Endothelial cell of hepatic sinusoid (primary cell): Measurements from ENCODE around the gene CD79B.

Experiments used
- in situ Hi-C: cut with HindIII; loops from 2 replicates; pipeline ENCODE4 v1.10.0; 2017; ENCODE audit warnings: low sequenced_read_pairs

CD79B gene

DNA sequence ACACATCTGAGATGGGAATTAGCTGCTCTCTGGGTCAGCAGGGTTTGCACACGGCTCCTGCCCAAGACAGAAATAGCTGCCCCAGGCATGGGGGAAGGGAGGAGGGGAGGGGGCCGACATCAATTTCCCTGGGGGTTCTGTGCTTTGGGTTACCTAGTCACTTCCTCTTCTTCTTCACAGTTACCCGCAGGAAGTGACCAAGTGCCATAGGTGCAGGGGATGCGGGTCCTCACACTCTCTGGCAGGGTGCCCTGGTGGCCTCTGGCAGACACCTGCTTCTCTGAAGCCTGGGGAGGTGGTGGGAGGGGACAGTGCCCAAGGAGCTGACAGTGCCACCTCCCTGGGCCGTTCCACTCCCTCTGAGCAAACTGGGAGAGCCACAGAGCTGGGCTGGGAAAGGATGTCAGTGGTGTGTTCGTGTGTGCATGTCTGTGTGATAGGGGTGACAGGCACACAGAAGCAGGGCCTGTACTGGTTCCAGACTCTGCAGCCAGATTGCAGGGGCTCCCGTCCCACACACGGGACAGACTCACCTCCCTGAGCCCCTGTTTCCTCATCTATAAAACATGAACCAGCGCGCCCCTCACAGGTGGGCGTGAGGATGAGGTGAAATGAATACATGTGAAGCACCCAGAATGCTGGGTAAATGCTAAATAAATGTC, 22.4 kb upstream of the CD79B start:
- in situ Hi-C loops, result no loop called here

DNA sequence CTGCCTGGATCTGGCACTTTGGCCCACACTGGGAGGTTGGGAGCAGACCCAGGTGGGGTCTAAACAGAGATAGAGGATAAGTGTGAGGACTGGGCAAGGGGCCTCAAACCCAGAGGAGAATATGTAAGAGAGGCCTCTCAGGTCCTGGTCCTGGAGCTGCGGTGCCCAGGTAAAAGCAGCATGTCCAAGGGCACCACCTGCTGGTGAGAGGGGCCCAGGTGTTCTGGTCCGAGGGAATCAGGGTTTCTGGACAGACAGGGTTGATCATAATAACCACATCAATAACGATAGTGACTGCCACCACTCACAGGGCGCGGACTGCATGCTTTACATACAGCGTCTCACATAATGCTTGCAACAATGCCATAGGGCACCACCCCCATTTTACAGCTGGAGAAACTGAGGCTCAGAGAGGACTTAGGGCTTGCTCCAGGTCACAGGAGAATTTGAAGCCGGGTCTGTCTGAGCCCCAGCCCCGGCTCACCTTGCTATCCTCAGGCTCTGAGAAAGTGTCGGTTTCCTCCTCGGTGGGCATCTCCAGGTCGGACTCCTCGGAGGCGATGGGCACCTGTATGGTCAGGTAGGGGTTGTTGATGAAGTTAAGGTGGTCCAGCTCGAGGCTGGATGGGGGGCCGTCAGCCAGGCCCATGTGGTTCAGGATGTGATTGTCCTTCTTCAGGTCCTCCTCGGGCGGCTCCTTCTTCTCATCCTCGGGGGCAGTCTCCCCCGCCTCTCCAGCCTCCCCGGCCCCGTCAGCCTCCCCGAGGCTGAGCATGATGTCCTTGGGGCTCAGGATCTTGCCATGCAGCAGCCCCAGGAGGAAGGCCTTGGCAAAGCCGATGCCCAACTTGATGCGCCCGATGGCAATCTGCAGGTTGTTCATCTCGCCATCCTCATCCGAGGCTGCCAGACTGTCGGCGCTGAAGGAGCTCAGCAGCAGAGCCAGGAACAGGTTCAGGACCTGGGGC, 19.1 kb upstream of the CD79B start:
- in situ Hi-C loops, result no loop called here

DNA sequence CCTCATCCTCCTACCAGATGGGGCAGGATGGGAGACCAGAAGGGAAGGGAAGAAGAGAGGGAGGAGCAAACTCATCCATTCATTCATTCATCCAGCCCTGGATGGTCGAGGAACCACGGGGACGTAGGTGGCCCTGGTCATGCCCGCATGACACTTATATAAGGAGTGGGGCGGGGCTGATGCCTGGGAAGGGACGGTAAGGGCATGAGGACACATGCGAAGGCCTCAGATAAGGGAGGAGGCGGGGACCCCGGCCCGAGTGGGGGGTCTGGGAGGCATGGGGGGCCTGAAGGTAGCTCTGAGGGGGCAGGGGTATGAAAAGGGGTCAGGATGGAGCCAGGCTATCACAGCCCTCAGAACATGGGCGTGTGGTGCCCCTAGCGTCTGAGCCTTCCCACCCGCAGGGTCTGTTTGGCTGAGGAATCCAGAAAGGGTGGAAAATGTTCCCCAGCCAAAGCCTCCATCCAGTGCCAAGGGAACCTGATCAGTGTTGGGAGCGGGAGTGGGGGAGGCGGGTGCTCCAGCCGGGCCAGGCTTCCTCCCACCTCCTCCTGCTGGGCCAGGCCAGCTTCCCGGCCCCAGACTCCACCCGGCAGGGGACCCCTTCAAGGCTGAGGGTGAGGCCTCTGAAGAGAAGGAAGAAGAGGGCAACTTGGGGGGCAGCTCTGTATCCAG, 17.6 kb upstream of the CD79B start:
- in situ Hi-C loops, result no loop called here

DNA sequence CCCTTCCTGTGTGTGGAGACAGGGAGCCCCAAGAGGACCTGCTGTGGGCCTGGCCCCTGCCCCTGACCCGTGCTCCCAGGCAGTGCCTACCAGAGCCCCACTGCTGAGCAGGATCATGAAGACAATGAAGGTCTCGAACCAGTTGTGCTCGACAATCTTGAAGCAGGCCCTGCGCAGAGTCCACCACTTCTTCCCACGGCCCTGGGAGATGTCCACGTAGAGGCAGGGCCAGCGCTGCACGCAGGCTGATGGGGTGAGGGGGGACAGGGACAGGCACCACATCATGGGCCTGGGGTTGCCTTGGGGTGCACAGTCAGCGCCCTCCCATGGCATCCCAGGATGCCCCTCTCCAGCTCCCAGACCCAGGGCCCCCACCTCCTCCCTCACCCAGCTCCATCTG, 16.4 kb upstream of the CD79B start:
- in situ Hi-C loops, result no loop called here

DNA sequence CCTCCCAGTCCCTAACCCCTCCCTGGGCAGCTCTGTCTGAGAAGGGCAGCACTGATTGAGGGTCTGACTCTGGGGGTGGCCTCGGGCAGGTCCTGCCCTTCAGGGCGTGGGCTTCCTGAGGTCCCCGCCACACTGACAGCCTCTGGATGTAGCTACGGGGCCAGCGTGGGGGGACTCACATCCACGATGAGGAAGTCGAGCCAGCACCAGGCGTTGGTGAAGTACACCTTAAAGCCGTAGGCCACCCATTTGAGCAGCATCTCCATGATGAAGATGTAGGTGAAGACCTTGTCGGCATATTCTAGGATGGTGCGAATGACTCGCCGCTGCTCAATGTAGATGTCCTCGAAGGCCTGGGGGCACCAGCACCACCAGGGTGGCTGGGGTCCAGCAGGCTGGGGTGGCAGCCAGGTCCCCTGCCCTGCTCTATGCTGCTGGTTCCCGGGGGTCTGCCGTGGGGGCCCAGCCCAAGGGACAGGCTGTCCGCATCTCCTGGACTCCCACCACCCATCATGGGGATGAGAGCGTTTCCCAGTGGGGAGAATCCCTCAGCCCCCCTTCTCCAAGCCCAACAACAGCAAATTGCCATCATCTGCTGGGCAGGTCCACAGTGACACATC, 15.7 kb upstream of the CD79B start:
- in situ Hi-C loops, result no loop called here

DNA sequence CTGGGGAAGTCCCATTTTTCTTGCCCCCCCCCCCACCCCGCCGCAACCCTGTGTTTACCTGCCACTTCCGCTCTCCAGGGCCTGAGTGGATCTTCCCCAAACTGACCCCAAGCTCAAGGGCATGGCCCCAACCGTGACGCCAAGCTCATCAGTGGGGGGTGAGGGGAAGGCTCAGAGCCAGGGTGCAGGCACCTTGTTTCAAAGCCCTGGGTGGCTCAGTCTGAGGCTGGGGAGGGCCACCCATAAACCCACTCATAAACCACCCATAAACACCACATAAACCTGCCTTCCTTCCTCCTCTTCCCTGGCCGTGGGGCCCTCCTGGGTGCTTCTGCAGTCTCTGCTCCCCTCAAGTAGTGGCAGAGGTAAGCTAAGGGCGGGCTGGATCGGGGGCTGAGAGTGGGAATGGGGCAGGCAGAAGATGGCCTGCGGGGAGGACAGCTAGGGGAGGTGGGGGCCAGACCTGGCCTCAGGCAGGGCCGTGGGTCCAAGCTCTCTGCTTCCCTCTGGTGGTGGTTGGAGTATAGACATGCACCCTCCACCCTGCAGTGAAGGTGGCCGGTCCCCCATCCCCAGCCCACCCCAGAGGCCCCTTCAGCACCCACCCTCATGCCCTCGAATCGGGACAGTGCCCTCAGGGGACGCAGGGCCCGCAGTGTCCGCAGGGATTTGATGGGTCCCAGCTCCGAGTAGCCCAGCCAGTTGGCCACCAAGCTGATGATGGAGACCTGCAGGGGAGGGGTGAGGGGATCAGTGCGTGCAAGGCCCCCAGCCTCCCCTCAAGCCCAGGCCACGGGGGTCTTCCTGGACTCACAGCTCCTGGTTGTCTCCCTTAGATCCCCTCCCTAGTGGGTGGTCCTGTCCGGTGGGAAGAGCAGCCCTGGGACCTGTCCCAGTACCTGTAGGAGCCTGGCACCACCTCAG, 14.6 kb upstream of the CD79B start:
- in situ Hi-C loops, result no loop called here

DNA sequence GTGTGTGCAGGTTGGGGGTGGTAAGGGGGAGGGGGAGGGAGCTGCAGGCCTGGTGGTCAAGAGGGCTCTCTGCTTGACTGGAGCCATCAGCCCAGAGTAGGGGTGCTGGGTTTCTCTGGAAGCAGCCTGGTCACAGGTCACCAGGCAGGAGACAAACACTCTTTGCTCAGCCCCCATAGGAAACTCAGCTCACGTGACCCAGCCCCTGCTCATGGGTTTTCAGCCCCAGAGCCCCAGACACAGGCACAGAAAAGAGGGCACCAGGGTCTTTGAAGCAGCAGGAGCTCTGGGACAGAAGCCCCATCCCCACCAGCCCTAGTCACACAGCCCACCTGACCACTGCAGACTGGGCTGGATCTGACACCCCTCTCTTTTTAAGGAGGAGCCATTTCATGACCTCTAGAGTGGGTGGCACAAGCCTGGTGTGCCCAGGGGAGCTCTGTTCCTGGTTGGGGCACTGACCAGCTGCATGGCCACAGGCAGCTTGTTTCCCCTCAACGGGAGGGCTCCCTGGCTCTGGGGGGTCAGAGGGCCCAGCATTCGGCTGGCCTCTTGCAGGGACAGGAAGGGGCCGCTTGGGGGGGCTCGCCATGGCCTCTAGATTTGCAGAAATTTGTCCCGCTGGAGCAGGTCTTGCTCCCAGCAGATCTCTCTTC, 13.8 kb upstream of the CD79B start:
- in situ Hi-C loops, result no loop called here

DNA sequence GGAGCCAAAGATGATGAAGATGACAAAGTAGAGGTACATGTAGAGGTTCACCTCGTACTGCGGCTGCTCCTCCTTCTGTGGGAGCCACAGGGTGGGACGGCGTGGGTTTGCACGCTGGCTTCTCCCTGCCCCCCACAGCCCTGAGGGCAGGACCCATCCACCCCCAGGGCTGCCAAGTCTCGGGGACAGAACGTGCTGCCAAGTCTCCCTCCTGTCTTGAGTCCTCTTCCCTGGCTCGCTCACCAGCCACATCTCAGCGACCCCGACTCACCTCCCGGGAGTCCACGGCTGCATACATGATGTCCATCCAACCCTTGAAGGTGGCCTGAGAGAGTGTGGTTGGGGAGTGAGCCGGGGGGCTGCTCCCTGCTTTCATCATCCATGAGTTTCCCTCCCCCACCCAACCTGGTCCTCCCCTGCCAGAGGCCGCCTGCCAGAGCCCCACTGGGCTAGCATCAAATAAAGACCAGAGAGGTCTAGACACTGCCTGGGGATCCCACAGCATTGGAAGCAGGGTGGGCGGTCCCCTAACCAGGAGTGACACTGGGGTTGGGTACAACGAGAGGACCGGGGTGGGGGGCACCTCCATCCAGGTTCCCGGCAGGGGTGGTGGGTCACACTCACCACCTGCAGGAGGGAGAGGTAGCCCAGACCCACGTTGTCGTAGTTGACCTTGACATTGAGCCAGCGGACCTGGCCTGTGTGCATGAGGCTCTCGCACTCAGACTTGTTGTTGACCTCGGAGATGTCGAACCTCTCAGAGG, 12.8 kb upstream of the CD79B start:
- in situ Hi-C loops, result no loop called here

DNA sequence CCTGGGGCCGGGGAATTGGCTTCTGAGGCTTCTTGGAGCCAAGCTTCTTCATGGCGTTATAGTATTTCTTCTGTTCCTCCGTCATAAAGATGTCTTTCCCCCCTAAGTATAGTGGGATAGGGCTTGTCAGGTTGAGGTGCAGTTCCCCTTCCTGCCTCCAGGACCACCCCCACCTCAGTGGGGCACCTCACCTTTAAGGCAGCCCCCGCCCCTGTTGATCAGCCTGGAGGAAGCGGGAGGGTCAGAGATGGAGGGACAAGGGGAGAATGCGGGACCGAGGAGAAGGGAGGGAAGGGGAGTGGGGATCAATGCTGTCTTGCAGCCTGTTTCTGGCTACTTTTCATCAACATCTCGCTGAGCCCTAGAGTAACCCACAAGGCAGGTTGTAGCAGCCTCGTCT, 11.6 kb upstream of the CD79B start:
- in situ Hi-C loops, result no loop called here

DNA sequence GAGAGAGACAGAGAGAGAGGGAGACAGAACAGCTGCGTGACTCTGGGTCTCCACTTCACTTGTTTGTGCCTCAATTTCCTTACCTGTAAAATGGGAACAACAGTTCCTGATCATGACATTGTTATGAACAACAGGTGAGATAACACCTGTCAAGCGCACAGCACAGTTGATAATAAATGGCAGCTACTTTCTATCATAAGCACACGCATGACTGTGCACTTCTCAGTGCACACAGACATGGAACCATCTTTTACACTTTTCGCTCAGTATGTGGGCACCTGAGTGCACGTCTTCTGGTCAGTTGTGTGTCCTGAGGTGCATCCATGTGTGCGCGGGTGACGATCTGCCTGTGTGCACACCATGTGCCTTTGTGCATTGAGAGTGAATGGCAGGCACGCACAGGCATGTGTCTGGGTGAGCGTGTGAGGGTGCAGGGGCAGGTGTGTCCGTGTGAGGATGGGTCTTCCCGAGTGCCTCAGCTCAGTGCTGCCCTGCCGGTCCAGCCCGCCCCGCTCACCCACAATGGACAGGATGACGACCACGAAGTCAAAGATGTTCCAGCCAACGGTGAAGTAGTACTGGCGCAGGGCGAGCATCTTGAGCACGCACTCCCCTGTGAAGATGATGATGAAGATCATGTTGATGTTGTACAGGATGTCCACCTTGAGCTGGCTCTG, 10.3 kb upstream of the CD79B start:
- in situ Hi-C loops, result no loop called here

DNA sequence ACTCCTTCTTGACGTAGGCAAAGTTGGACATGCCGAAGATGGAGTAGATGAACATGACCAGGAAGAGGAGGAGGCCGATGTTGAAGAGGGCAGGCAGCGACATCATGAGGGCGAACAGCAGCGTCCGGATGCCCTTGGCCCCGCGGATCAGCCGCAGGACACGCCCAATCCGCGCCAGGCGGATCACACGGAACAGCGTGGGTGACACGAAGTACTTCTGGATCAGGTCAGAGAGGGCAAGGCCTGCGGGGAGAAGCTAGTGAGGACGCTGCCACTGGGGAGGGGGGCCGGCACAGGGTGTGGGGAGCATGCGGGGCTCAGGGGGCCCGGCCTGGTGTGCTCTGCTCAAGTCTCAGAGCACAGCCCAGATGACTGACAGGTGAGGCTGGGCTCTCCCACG, 9.6 kb upstream of the CD79B start:
- in situ Hi-C loops, result no loop called here

DNA sequence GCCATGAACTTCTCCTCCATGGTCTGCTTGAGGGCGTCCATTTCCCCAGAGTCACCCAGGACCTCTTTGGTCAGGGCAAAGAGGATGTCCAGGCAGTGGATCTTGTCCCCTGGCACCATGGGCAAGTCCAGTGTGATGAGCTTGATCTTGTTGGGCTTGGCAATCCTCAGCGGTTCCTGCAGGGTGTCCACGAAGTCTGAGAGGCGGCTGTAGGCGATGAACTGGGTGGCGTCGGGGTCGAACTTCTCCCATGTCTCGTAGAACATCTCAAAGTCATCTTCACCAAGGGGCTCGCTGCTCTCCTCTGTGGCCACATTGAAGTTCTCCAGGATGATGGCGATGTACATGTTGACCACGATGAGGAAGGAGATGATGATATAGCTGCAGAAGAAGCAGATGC, 9.0 kb upstream of the CD79B start:
- in situ Hi-C loops, result no loop called here

DNA sequence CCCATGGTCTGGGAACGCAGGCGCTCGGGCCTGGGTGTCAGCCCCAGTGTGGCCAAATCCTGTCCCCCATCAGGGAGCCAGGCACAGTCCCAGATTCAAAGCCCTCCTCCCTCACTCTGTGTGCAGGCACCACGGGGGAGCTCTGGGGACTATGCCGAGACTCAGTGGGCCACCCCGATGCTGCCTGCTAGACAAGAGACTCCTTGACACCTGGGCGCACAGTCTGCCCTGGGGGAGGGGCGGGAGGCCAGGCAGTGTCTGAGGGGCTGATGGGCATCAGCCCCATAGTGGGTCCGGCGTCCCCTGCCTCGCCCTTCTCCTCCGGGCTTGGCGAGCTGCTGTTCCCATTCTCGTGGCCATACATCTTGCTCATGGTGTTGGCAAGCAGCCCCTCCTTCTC, 8.5 kb upstream of the CD79B start:
- in situ Hi-C loops, result no loop called here

DNA sequence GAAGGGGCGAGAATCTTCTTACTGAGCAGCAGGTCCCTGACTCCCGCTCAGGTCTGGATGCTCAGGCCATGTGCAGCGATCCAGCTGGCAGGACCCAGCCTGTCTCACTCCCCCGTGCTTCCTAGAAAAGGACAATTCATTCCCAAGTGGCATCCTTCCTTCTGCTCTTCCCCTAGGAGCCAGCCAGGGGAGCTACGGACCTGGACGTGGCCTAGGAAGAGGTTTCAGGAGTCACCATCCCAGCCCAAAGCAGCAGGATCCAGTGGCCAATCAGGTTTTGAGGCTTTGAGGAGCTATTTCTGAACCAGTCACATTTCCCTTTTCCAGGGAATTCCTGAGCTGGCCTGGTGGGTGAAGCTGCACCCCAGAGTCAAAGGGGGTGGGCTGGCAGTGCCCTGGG, 7.8 kb upstream of the CD79B start:
- in situ Hi-C loops, result no loop called here

DNA sequence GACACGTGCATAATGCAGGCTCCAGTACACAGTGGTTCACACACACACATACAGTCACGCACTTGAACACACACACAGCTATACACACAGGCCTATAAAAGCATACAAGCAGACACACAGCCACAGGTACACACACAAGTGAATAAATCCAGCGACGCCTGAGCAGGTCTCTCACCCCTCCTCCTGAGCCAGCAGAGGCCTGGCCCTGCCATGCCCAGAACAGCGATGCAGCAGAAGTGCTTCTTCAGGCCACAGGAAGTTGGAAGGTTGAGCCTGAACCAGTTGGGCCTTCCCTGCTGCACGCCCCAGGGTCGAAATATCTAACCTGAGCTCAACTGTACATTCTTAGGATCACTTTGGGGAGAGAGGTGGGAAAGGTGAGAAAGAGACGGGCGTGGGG, 7.3 kb upstream of the CD79B start:
- in situ Hi-C loops, result no loop called here

DNA sequence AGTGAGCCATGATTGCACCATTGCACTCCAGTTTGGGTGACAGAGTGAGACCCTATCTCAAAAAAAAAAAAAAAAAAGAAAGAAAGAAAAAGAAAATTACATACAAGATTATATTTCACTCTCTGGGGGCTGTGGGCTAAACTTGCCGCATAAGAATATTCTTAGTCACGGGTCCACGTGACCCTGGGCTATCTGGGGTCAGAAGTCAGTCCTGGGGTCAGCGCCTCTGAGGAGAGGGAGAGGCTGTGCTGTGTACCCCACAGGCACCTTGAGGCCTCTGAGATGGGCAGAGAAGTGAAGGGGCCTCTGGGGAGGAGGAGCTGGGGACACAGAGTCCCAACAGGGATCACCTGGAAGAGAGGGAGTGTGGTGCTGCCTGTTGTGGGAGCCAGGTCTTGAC, 5.8 kb upstream of the CD79B start:
- in situ Hi-C loops, result no loop called here

DNA sequence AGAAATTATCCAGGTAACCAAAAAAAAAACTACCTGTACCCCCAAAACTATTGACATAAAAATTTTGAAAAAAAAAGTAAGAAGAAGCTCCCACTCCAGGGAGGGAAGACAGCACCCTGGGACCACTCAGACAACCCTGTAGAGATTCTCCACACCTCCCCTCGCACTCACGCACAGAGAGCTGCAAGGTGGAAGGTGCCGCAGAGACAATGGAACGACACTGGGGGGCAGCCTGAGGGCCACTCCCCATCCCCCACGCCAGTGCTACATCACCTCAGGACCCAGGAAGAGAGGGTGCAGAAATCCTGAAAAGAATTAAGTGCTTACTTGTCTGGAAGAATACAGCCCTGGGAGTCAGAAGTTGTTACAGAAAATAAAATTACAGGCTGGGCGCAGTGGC, 5.2 kb upstream of the CD79B start:
- in situ Hi-C loops, result no loop called here
